ENCODE measurements around the gene THY1. TPM values are rescaled to one million over a fixed set of nuclear protein-coding genes. Genes with fewer than 3 reads are reported as not detected.
"Not testable (repeated sequence)": the region's sequence is repeated elsewhere in the genome, so short reads cannot be mapped to it uniquely, and the experiment has no call there.

Gene THY1
- total RNA-seq, 1 experiment from 2014 or later = 122 TPM

- no peak for DNase-seq
- H3K27me3 ChIP-seq = no peaks in the 10 kb centered on the region
Measured at GRCh38 chr11:119412072-119412471, 10.9 kb downstream of the THY1 start.

GRCh38 chr11:119410501-119410900 is 12.5 kb downstream of the THY1 start:
- DNase-seq = no peak
- H3K9me3 ChIP-seq = no peaks in the 10 kb centered on the region
- peaks cover 4% of the 10 kb centered on the region for H3K36me3 ChIP-seq
- H3K27me3 ChIP-seq = no peaks in the 10 kb centered on the region
- H3K4me3 ChIP-seq = no peak overlapping the region

More at GRCh38 chr11:119412072-119412471, 10.9 kb downstream of the THY1 start:
- Histone ChIP-seq H3K9me3 (no peaks in the 10 kb centered on the region), H3K4me3 (no peak overlapping the region), H3K36me3 (peaks cover 8% of the 10 kb centered on the region)

DNA sequence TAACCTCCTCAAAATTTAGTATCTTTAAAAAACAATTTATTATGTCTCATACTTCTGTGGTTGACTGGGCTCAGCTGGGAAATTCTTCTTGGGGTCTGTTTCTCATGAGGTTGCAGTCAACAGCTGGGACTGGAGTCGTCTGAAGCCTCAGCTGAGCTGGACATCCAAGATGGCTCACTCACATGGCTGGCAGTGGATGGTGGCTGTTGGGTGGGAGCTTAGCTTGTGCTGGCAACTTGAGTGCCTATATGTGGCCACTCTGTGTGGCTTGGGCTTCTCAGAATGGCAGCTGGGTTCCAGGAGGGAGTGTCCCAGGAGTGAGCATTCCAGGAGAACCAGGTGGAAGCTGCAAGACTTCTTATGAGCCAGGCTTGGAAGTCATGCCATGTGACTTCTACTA is 13.2 kb downstream of the THY1 start:
- no peak for DNase-seq
- H3K27me3 ChIP-seq = no peaks in the 10 kb centered on the region
- H3K4me3 ChIP-seq = no peak overlapping the region
- peaks cover 4% of the 10 kb centered on the region for H3K36me3 ChIP-seq
- no peaks in the 10 kb centered on the region for H3K9me3 ChIP-seq

GRCh38 chr11:119406005-119406404 is 17.0 kb downstream of the THY1 start:
- Histone ChIP-seq H3K36me3 (peaks cover 3% of the 10 kb centered on the region; the same call in 1 of the 2 replicates), H3K27me3 (no peaks in the 10 kb centered on the region), H3K4me3 (no peak overlapping the region), H3K9me3 (peaks cover 3% of the 10 kb centered on the region)
- no peak for DNase-seq

DNA sequence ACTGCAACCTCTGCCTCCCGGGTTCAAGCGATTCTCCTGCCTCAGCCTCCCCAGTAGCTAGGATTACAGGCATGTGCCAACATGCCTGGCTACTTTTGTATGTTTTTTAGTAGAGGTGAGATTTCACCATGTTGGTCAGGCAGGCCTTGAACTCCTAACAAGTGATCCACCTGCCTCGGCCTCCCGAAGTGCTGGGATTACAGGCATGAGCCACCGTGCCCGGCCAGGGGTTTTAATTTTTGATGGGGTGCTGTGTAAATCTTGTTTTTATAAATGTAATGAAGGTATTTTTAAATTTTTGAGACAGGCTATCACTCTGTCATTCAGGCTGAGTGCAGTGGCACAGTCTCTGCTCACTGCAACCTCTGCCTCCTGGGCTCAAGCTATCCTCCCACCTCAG is 17.5 kb downstream of the THY1 start:
- not testable (repeated sequence) for H3K27me3 ChIP-seq, H3K9me3 ChIP-seq, H3K4me3 ChIP-seq, DNase-seq, H3K36me3 ChIP-seq

DNA sequence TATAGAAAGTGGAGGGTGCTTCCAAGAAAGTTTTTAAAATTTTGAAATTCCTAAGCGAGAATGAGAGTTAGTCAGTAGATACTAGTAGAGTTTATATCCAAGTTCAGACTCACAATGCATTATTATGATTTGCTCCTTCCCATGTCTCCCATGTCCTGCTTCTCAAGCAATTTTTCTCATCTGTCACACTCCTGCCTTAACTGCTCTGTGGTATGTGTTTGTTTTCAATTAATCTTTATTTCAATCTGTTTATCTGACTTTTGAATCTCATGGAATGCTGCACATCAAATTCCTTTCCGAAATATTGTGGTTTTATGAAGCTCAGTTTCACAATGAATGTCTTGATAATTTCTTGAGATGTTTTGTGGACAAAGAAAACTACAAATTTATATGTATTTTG is 18.1 kb downstream of the THY1 start:
- no peaks in the 10 kb centered on the region for H3K27me3 ChIP-seq
- H3K9me3 ChIP-seq = peaks cover 10% of the 10 kb centered on the region
- no peak for DNase-seq
- no peak overlapping the region for H3K4me3 ChIP-seq
- H3K36me3 ChIP-seq = peaks cover 5% of the 10 kb centered on the region

DNA sequence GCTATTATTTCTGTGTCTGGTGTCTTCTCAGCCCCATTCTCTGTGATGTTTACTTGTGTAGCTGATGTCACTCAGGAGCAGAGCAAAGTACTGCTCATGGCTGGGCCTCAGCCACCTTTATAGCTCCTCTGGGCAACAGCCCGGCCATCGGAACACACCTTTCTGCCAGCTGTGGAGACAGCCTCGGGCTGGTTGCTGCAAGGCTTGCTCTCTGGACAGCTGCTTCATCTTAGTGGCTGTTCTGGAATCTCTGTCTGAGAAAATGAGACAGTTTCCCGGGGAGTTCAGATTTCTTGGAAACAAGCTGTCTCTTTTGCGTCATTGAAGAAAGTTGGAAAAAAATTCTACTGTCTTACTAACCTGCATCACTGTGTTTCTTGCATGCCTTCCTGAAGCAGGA is 20.0 kb downstream of the THY1 start:
- Histone ChIP-seq H3K27me3 (no peaks in the 10 kb centered on the region), H3K36me3 (peaks cover 6% of the 10 kb centered on the region), H3K9me3 (peaks cover 18% of the 10 kb centered on the region), H3K4me3 (no peak overlapping the region)
- DNase-seq = no peak

DNA sequence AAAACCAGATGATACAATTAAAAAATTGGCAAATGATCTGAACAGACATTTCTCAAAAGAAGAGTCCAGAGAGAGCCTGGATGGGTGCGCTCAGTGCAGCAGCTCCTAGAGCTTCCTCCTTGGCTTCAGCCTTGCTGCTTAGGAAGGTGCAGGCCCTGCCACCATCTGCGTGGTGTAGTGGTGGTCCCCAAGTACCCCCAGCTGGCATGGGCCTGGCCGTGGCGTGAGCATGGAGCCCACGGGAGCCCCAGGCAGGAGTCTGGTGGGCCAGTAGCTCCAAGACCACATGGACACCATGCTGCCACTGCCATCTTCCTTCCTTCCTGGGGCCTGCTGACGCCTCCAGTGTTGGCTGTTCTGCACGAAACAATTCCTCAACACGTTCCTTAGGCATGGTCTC is 20.5 kb downstream of the THY1 start:
- H3K27me3 ChIP-seq = no peaks in the 10 kb centered on the region
- DNase-seq = no peak
- no peak overlapping the region for H3K4me3 ChIP-seq
- H3K9me3 ChIP-seq = peaks cover 20% of the 10 kb centered on the region
- H3K36me3 ChIP-seq = peaks cover 11% of the 10 kb centered on the region

- H3K9me3 ChIP-seq = peaks cover 20% of the 10 kb centered on the region
Measured at GRCh38 chr11:119400860-119401259, 22.1 kb downstream of the THY1 start.

GRCh38 chr11:119397740-119398139 is 25.2 kb downstream of the THY1 start:
- H3K9me3 ChIP-seq = peaks cover 20% of the 10 kb centered on the region
- no peak for DNase-seq
- peaks cover 11% of the 10 kb centered on the region for H3K36me3 ChIP-seq
- no peak overlapping the region for H3K4me3 ChIP-seq
- H3K27me3 ChIP-seq = no peaks in the 10 kb centered on the region

More at GRCh38 chr11:119400860-119401259, 22.1 kb downstream of the THY1 start:
- DNase-seq = no peak
- Histone ChIP-seq H3K4me3 (no peak overlapping the region), H3K36me3 (peaks cover 11% of the 10 kb centered on the region), H3K27me3 (no peaks in the 10 kb centered on the region)

- peaks cover 11% of the 10 kb centered on the region for H3K36me3 ChIP-seq
- no peak overlapping the region for H3K4me3 ChIP-seq
- H3K9me3 ChIP-seq = peaks cover 20% of the 10 kb centered on the region
- DNase-seq = no peak
- H3K27me3 ChIP-seq = no peaks in the 10 kb centered on the region
Measured at GRCh38 chr11:119396835-119397234, 26.1 kb downstream of the THY1 start.

DNA sequence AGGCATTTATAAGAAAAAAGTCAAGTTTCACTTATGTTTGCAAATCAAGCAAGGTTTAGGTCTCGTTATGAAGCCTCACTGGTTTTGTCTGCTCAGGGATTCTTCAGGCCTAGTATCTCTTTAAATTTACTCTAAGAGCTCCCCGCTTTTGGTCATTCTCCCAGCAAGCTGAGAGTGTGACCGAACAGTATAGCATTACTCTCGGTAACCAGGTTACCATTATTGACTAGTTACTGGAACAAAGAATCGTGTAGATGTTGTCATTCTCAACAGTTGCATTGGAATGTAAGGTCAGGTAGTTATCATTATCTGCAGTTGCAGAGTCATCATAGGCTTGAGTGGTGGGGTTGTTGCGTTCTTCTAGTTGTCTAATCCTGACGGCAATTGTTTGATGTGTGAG is 31.7 kb downstream of the THY1 start:
- no peaks in the 10 kb centered on the region for H3K9me3 ChIP-seq

DNA sequence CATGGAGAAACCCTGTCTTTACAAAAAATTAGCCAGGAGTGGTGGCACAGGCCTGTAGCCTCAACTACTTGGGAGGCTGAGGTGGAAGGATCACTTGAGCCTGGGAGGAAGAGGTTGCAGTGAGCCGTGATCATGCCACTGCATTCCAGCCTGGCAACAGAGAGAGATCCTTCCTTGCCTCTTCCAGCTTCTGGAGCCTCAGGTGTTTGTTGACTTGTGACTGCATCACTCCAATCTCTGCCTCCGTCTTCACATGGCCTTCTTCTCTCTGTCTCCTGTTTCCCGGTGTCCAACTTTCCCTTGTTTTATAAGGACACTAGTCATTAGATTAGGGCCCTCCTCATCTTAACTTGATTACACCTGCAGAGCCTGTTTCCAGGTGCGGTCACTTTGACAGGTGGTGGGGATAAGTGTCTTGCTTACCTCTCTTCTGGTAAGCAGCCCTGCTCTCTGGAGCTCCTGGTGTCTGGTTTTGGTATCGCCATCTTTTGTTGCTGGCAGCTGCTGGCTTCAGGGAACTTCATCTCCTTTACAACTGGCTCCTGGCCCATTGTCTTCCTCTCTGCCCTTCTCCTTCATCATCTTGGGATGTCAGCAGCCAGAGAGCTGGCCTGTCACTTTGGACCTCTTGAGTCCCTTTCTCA is 33.2 kb downstream of the THY1 start:
- Histone ChIP-seq H3K27me3 (no peaks in the 10 kb centered on the region), H3K36me3 (no peaks in the 10 kb centered on the region), H3K4me3 (no peak overlapping the region), H3K9me3 (no peaks in the 10 kb centered on the region)
- DNase-seq = no peak

More for the DNA sequence above, 31.7 kb downstream of the THY1 start:
- Histone ChIP-seq H3K36me3 (no peaks in the 10 kb centered on the region), H3K4me3 (no peak overlapping the region), H3K27me3 (no peaks in the 10 kb centered on the region)
- no peak for DNase-seq

- no peak for DNase-seq
- Histone ChIP-seq H3K4me3 (no peak overlapping the region), H3K27me3 (no peaks in the 10 kb centered on the region), H3K36me3 (no peaks in the 10 kb centered on the region), H3K9me3 (no peaks in the 10 kb centered on the region)
Measured at GRCh38 chr11:119388103-119388502, 34.9 kb downstream of the THY1 start.

- no peaks in the 10 kb centered on the region for H3K9me3 ChIP-seq
- no peaks in the 10 kb centered on the region for H3K27me3 ChIP-seq
- H3K36me3 ChIP-seq = no peaks in the 10 kb centered on the region
- DNase-seq = no peak
- no peak overlapping the region for H3K4me3 ChIP-seq
Measured at GRCh38 chr11:119384332-119384731, 38.6 kb downstream of the THY1 start.

DNA sequence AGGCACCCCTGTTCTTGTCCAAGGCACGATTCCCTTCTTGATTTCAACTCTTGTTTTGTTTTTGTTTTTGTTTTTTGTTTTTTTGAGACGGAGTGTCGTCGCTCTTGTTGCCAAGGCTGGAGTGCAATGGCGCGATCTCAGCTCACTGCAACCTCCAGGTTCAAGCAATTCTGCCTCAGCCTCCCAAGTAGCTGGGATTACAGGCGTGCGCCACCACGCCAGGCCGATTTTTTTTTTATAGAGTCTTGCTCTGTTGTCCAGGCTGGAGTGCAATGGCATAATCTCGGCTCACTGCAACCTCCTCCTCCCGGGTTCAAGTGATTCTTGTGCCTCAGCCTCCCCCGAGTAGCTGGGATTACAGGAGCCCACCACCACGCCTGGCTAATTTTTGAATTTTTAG is 40.5 kb downstream of the THY1 start:
- not testable (repeated sequence) for H3K36me3 ChIP-seq, H3K4me3 ChIP-seq, DNase-seq

DNA sequence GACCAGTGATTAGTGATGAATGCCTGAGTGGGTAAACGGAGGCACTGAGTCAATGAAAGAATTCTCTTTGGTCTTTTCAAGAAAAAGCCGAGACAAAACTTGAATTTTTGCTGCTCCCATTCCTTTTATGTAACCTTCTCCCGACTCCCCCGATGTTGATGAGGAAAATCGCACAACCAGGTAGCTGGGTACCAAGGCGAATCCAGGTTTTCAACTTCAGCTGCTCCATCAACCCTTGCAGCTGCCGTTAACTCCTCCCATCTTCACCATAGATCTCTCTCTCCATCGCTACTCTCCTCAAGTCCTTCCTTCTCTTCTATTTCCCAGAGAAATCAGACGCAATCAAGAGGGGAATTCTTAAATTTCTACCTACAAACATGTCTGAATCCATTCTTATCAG is 40.9 kb downstream of the THY1 start:
- peak overlapping the region; percentile 66 for H3K4me3 ChIP-seq
- no peaks in the 10 kb centered on the region for H3K36me3 ChIP-seq
- no peaks in the 10 kb centered on the region for H3K27me3 ChIP-seq
- H3K9me3 ChIP-seq = no peaks in the 10 kb centered on the region
- no peak for DNase-seq

More for the DNA sequence above, 40.5 kb downstream of the THY1 start:
- not testable (repeated sequence) for H3K27me3 ChIP-seq, H3K9me3 ChIP-seq

GRCh38 chr11:119381181-119381988 is 41.6 kb downstream of the THY1 start, which contains the start of gene USP2:
Gene USP2 (minus strand): TSS chr11:119381690. CDS start chr11:119373480, 8,210 bp downstream.
- no peaks in the 10 kb centered on the region for H3K9me3 ChIP-seq
- H3K27me3 ChIP-seq = no peaks in the 10 kb centered on the region
- H3K4me3 ChIP-seq = peak within 1 kb of the TSS; percentile 66
- no peaks in the 10 kb centered on the region for H3K36me3 ChIP-seq
- DNase-seq = peak; percentile 93

Data from MG63 (cell line).